NCI-H82 (cell line): ENCODE data around the gene CHRM3.

ENCODE experiments used
- DNase-seq: peaks from one replicate; lab custom pipeline; 2025; lab: John Stamatoyannopoulos, UW

Gene CHRM3

DNA sequence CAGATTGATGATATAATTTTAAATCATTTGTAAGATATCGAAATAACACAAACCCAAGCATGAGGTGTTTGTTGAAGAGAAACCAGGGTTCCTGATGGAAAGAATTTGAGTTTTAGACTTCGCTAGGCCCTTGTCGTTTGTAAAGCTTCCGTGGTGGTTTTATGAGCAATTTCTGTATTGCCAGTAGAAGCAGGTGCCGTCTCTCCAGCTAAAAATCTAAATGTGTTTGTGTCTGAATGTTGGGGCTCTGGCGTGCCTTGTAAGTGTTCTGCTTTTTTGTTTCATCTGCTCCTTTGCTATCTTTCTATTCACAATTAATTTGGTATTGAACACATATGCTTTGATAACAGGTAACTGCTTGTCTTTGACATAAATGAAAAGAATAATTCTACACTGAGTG is 27.5 kb downstream of the CHRM3 start:
- no peak for DNase-seq

DNA sequence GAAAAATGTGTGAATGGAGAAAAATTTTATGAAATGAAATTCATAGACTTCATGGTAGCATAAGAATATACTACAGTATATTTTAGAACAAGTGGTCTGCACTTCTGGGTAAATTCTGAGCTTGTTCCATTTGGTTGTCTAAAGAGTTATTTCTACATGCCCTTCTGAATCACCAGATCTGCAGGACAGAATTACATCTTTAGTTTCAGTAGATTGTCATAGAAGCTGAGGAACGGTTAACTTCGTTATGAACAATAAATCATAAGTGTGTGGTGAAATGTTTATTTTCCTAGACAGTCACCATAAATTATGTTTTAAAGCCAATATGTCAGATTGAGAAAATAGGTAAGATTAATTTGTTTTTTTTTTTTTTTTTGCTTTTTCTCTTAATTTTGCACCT is 30.9 kb downstream of the CHRM3 start:
- no peak for DNase-seq

- no peak for DNase-seq
These were observed 31.7 kb downstream of the CHRM3 start for GRCh38 chr1:239417986-239418640.

DNA sequence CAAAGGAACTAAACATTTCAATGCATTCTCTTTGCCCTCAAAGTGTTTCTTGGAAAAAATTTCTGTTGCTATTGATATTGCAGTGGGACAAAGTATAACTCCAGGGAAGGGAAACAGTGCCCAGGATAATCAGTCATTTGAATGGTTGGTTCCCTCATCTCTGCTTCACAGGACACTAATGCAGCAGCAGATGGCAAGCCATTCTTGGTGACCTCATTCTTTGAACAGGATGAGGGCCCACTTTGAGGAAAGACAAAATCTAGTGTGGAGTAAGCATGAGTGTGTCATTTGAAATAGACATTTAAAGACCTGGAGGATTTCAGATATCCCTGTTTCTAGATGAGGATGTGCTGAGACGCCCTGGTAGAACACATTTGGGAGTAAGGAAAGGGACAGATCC is 32.3 kb downstream of the CHRM3 start:
- no peak for DNase-seq

DNA sequence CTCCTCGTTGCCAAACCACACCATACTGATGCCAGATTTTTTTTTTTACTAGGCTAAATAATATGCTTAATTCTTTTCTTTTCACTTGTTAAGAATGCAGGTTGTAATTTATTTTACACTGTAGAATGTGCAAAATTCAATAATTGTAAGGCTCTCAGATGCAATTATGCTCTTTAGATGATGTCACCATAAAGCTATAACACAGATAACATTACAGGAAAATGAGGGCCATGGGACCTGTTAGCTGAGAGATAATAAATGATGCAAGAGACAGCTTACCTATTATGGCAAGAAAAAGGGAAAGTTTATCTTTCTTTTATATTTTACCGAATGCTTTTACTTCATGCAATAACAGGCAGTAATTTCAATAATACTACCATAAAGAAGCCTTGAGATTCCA is 35.4 kb downstream of the CHRM3 start:
- no peak for DNase-seq

DNA sequence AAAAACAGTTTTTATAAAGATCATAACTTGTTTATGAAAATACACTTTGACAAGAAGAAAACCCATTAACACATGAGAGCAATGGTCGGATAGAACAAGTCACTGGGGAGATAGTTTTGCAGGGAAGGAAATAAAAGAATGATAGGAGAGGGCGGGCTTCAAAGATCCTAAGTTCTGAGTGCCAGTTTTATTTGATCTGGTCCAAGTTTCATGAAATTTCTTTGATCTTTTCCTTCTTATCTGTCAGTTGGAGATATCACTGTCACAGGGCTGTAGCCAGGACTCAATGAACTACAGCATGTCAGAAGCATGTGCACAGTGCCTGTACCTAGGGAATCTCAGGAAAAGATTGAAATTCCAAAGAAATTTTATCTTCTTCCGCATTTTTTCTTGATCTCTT is 36.5 kb downstream of the CHRM3 start:
- DNase-seq = no peak

GRCh38 chr1:239426821-239427475 is 40.6 kb downstream of the CHRM3 start:
- no peak for DNase-seq

DNA sequence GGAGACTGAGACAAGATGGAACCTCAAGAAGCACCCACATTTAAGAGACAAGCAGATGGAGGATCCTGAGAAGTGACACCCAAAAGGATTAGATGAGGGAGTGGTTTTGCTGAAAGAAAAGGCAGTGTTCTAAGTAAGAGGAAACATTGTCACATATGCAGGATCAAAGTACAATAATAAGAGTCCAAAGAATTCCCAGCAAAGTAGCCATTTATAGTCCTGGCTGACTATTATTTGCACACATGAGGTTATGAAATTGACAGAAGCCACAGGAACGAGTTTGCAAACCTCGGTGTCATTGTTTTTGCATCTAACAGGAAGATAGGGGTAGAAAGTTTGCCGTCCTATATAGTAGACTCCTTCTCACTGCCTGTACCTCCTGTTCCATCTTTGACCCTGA is 41.3 kb downstream of the CHRM3 start:
- DNase-seq = no peak

DNA sequence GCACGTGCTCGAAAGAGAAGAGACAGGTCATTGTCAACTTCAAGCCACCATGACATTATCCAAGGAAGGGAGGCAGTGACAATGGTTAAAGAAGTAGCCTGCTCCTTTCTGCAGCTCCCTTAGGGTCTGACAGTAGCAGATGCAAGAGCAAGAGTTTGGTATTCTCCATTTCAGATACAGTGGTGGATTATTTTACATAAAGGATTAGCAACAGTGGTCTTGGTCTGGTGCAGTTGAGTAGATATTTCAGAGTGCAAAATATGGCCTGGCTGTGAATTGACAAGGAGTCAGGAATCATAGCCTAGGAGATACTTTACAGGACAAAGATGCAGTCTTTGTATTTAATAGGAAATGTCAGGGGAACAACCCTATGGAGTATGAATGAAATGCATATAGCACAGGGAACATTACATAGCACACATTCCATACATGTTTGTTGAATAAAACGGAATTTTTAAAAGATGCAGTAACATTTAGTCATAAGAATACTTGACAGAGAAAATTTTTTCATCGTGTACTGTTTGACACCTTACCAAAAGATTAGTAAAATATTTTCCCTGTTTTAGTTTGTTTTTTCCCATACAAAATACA is 41.8 kb downstream of the CHRM3 start:
- DNase-seq = no peak

DNA sequence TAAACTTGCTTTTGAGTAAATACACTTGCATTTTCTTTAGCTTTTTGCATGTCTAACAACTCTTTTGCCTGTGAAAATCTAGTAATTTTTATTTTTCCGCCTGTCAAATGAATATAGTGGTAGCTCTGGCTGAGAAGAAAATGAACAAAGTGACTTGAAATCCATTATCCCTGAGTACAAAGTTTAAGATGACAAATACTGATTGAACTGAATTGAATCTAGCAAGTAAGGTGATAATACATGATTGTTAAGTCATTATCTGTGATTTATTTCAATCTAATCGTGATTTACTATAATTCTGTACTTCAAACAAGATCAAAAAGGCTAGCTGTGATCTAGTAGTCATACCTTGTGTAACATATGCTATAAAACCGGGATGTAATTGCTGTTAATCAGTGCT is 42.8 kb downstream of the CHRM3 start:
- DNase-seq = no peak

DNA sequence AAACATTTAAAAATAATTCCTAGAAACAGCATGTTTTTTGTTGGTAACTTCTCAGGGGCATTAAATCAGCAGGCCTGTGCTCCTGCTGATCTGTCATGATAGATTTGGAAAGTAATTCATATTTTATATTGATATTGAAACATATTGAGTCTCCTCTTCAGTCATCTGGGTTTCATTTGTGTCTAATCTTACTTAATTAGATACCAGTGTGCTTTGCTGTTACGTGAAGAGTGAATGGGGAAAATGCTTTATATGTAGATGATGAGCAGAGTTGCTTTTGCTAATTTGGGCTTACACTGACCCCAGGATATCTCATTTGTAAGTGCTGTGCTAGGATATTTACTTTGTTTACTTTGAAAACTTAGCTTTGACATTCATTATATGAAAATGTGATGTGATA is 45.9 kb downstream of the CHRM3 start:
- no peak for DNase-seq

GRCh38 chr1:239434181-239434580 is 47.8 kb downstream of the CHRM3 start:
- no peak for DNase-seq
